IMR-90 (cell line): ENCODE data around the gene ITFG2. TPM values are rescaled to one million over a fixed set of nuclear protein-coding genes. Genes with fewer than 3 reads are reported as not detected.

Experiments
- ATAC-seq: fragments of 200-7000 bp; cut with Tn5 transposase; 2 replicates; pipeline ENCODE4 v1.9.1; 2020; ENCODE audit warnings: low read depth, mild to moderate bottlenecking, moderate library complexity
- BruUV-seq: library from RNA; stranded (reverse); fragments of 400-500 nt; replicated peaks from 2 replicates; lab custom pipeline; 2021; lab: Mats Ljungman, UMichigan
- CTCF ChIA-PET: fragments of 300-600 bp; formaldehyde crosslinking; extraction: SDS; loops from one replicate; lab custom pipeline; 2021; ENCODE audit warnings: antibody characterized with exemption; lab: Yijun Ruan, JAX
- POLR2A ChIA-PET: fragments of 300-600 bp; sonication (Branson Sonifier 250); formaldehyde crosslinking; loops from one replicate; lab custom pipeline; 2022; ENCODE audit warnings: antibody characterized with exemption; ENCODE audit not compliant: unreplicated experiment; lab: Charles Lee
- DNase-seq: peaks from one replicate; pipeline ENCODE4 v3.0.0; 2013
- H2AFZ ChIP-seq: replicated peaks from 2 replicates; pipeline ENCODE3; 2013; ENCODE audit warnings: low read length, mild to moderate bottlenecking; ENCODE audit not compliant: poor library complexity
- H2AK5ac ChIP-seq: 2 replicates; pipeline ENCODE4 v1.6.1; 2013; ENCODE audit warnings: low read depth, low read length, inconsistent platforms
- H2AK9ac ChIP-seq: replicated peaks from 2 replicates; pipeline ENCODE3; 2013; ENCODE audit warnings: mild to moderate bottlenecking, low read depth, low read length, moderate library complexity; ENCODE audit not compliant: poor library complexity
- H2BK120ac ChIP-seq: 2 replicates; pipeline ENCODE4 v1.6.1; 2013; ENCODE audit warnings: low read depth, low read length, inconsistent platforms
- H2BK15ac ChIP-seq: 3 replicates; pipeline ENCODE4 v1.6.1; 2013; ENCODE audit warnings: low read depth, low read length, inconsistent platforms
- H2BK20ac ChIP-seq: 2 replicates; pipeline ENCODE4 v1.6.1; 2013; ENCODE audit warnings: low read depth, mild to moderate bottlenecking, inconsistent platforms, low read length, moderate library complexity
- H2BK5ac ChIP-seq: 2 replicates; pipeline ENCODE4 v1.6.1; 2013; ENCODE audit warnings: mild to moderate bottlenecking, low read depth, low read length, inconsistent platforms; ENCODE audit not compliant: poor library complexity, severe bottlenecking
- H3K14ac ChIP-seq: replicated peaks from 2 replicates; pipeline ENCODE4 v1.6.1; 2013; ENCODE audit warnings: low read depth, low read length, inconsistent platforms
- H3K18ac ChIP-seq: 2 replicates; pipeline ENCODE4 v1.6.1; 2013; ENCODE audit warnings: low read depth, low read length, control low read depth
- H3K23ac ChIP-seq: 2 replicates; pipeline ENCODE4 v1.6.1; 2013; ENCODE audit warnings: low read depth, low read length, inconsistent platforms
- H3K27ac ChIP-seq: 2 replicates; pipeline ENCODE4 v1.5.1; 2013; ENCODE audit warnings: mild to moderate bottlenecking, control low read depth, low read length; ENCODE audit not compliant: insufficient read depth
- H3K27me3 ChIP-seq: 2 replicates; pipeline ENCODE4 v1.6.1; 2013; ENCODE audit warnings: low read length; ENCODE audit not compliant: control insufficient read depth, insufficient read depth
- H3K36me3 ChIP-seq: 2 replicates; pipeline ENCODE4 v1.6.1; 2013; ENCODE audit warnings: low read length, mixed read lengths; ENCODE audit not compliant: control insufficient read depth, insufficient read depth
- H3K4ac ChIP-seq: 2 replicates; pipeline ENCODE4 v1.6.1; 2013; ENCODE audit warnings: low read depth, low read length, inconsistent platforms
- H3K4me1 ChIP-seq: 2 replicates; pipeline ENCODE4 v1.6.1; 2013; ENCODE audit warnings: low read length, mixed read lengths; ENCODE audit not compliant: control insufficient read depth, insufficient read depth
- H3K4me2 ChIP-seq: 2 replicates; pipeline ENCODE4 v1.6.1; 2013; ENCODE audit warnings: low read depth, mild to moderate bottlenecking, control low read depth, low read length, moderate library complexity
- H3K4me3 ChIP-seq: 2 replicates; pipeline ENCODE4 v1.5.1; 2013; ENCODE audit warnings: low read depth, mild to moderate bottlenecking, control low read depth, low read length, moderate library complexity; ENCODE audit not compliant: insufficient read depth
- H3K56ac ChIP-seq: 2 replicates; pipeline ENCODE4 v1.6.1; 2013; ENCODE audit warnings: low read length, inconsistent platforms; ENCODE audit not compliant: insufficient read depth; ENCODE audit errors: extremely low read depth
- H3K79me1 ChIP-seq, 2 experiments: 2 replicates each; pipeline ENCODE4 v1.6.1; 2013; ENCODE audit warnings: low read length in 2 of 2, inconsistent platforms in 1 of 2, low read depth in 1 of 2
- H3K9ac ChIP-seq: 2 replicates; pipeline ENCODE4 v1.6.1; 2013; ENCODE audit warnings: low read depth, low read length, control low read depth
- H3K9me1 ChIP-seq: 2 replicates; pipeline ENCODE4 v1.6.1; 2013; ENCODE audit warnings: low read length, inconsistent platforms; ENCODE audit not compliant: insufficient read depth
- H3K9me3 ChIP-seq: 2 replicates; pipeline ENCODE4 v1.6.1; 2013; ENCODE audit warnings: low read length; ENCODE audit not compliant: control insufficient read depth, insufficient read depth
- H4K20me1 ChIP-seq: 2 replicates; pipeline ENCODE4 v1.6.1; 2013; ENCODE audit warnings: low read length, inconsistent platforms; ENCODE audit not compliant: insufficient read depth
- H4K5ac ChIP-seq: 2 replicates; pipeline ENCODE4 v1.6.1; 2013; ENCODE audit warnings: mild to moderate bottlenecking, low read depth, low read length, control low read depth
- H4K8ac ChIP-seq, 2 experiments: 2 replicates each; pipeline ENCODE4 v1.6.1; 2013; ENCODE audit warnings: low read depth in 2 of 2, low read length in 2 of 2, control low read depth in 1 of 2, inconsistent platforms in 1 of 2
- H4K91ac ChIP-seq: 2 replicates; pipeline ENCODE4 v1.6.1; 2013; ENCODE audit warnings: low read depth, low read length, inconsistent platforms; ENCODE audit not compliant: insufficient read depth
- BHLHE40 ChIP-seq: fragments of 150-350 bp; IDR thresholded peaks from 2 replicates; pipeline ENCODE4 v1.6.1; 2016; ENCODE audit warnings: mild to moderate bottlenecking, low read depth, low read length
- CEBPB ChIP-seq: IDR thresholded peaks from 2 replicates; pipeline ENCODE4 v1.6.1; 2012; ENCODE audit warnings: low read depth, low read length, improper control_type of control experiment
- CHD1 ChIP-seq: IDR thresholded peaks from 2 replicates; pipeline ENCODE4 v1.6.1; 2012; ENCODE audit warnings: low read depth, low read length, improper control_type of control experiment
- ELK1 ChIP-seq: fragments of 150-350 bp; IDR thresholded peaks from 2 replicates; pipeline ENCODE4 v1.6.1; 2016; ENCODE audit warnings: low read depth, mild to moderate bottlenecking, low read length, moderate library complexity, borderline replicate concordance
- FOS ChIP-seq: fragments of 150-350 bp; IDR thresholded peaks from 2 replicates; pipeline ENCODE4 v1.6.1; 2016; ENCODE audit warnings: low read depth, low read length
- MAFK ChIP-seq: IDR thresholded peaks from 2 replicates; pipeline ENCODE4 v1.6.1; 2012; ENCODE audit warnings: low read depth, low read length, improper control_type of control experiment
- MAZ ChIP-seq: IDR thresholded peaks from 2 replicates; pipeline ENCODE4 v1.6.1; 2012; ENCODE audit warnings: low read depth, mild to moderate bottlenecking, low read length, improper control_type of control experiment, moderate library complexity, borderline replicate concordance
- MXI1 ChIP-seq: IDR thresholded peaks from 2 replicates; pipeline ENCODE4 v1.6.1; 2012; ENCODE audit warnings: low read depth, mild to moderate bottlenecking, low read length, moderate library complexity, borderline replicate concordance
- NFE2L2 ChIP-seq: fragments of 150-350 bp; IDR thresholded peaks from 2 replicates; pipeline ENCODE4 v1.6.1; 2016; ENCODE audit warnings: low read depth, mild to moderate bottlenecking, low read length
- POLR2A ChIP-seq: IDR thresholded peaks from 2 replicates; pipeline ENCODE4 v1.6.1; 2012; ENCODE audit warnings: mild to moderate bottlenecking, low read depth, low read length
- RAD21 ChIP-seq: IDR thresholded peaks from 2 replicates; pipeline ENCODE4 v1.6.1; 2012; ENCODE audit warnings: low read length, improper control_type of control experiment
- RCOR1 ChIP-seq: IDR thresholded peaks from 2 replicates; pipeline ENCODE4 v1.6.1; 2012; ENCODE audit warnings: mild to moderate bottlenecking, low read length, improper control_type of control experiment; ENCODE audit not compliant: insufficient replicate concordance
- RFX5 ChIP-seq: IDR thresholded peaks from 2 replicates; pipeline ENCODE4 v1.8.0; 2012; ENCODE audit warnings: low read depth, mild to moderate bottlenecking, low read length, moderate library complexity
- SMC3 ChIP-seq: fragments of 150-350 bp; IDR thresholded peaks from 2 replicates; pipeline ENCODE4 v1.6.1; 2016; ENCODE audit warnings: low read depth, mild to moderate bottlenecking, antibody characterized with exemption, low read length, moderate library complexity
- USF2 ChIP-seq: fragments of 150-350 bp; IDR thresholded peaks from 2 replicates; pipeline ENCODE4 v1.6.1; 2017; ENCODE audit warnings: mild to moderate bottlenecking, antibody characterized with exemption, low read length, low read depth
- dilution Hi-C: fragments of 300-500 bp; cut with HindIII; formaldehyde crosslinking; loops from one replicate; pipeline ENCODE4 v1.14.3; 2018; ENCODE audit warnings: low sequenced_read_pairs; ENCODE audit not compliant: unreplicated experiment
- in situ Hi-C: fragments of 300-500 bp; cut with MboI; formaldehyde crosslinking; loops from 3 replicates; pipeline ENCODE4 v1.14.3; 2019; ENCODE audit warnings: low sequenced_read_pairs, inconsistent platforms, mixed read lengths
- intact Hi-C: fragments of 100-400 bp; cut with micrococcal nuclease; formaldehyde crosslinking; loops from 2 replicates; pipeline ENCODE4 v1.10.0; 2022
- polyA plus RNA-seq, 3 experiments: library from polyadenylated mRNA; depleted of rRNA; stranded (reverse); fragments of >200 nt; gene quantifications; 2 replicates each; pipeline ENCODE4 v1.2.3, GENCODE V29; 2012; ENCODE audit warnings: low replicate concordance in 1 of 3
- total RNA-seq: library from RNA; depleted of rRNA; stranded (reverse); fragments of >200 nt; gene quantifications from 2 replicates; pipeline ENCODE4 v1.2.3, GENCODE V29; 2012
- TF ChIP-seq, protein P1 (sequence below): conservative IDR thresholded peaks from 2 replicates; pipeline ENCODE4 v1.5.1; 2012; ENCODE audit warnings: mild to moderate bottlenecking, low read depth, low read length, improper control_type of control experiment

Gene ITFG2
- total and polyA plus RNA-seq, 2 of the 4 experiments (the other 2 are of a cell fraction): 20.3 to 25.5 TPM

GRCh38 chr12:2764398-2764797 is 48.1 kb upstream of the ITFG2 start:
- in situ Hi-C loops (no loop called here), dilution Hi-C loops (no loop called here), intact Hi-C loops (no loop called here)
- BruUV-seq: no TSS peak
- TF ChIP-seq SMC3 (no peak), BHLHE40 (no peak), CEBPB (no peak), MAFK (no peak), POLR2A (no peak), RFX5 (no peak), MXI1 (no peak), ELK1 (no peak), USF2 (no peak), FOS (no peak), NFE2L2 (no peak), RAD21 (no peak), MAZ (no peak), RCOR1 (no peak), CHD1 (no peak)
- TF ChIP-seq, protein P1, sequence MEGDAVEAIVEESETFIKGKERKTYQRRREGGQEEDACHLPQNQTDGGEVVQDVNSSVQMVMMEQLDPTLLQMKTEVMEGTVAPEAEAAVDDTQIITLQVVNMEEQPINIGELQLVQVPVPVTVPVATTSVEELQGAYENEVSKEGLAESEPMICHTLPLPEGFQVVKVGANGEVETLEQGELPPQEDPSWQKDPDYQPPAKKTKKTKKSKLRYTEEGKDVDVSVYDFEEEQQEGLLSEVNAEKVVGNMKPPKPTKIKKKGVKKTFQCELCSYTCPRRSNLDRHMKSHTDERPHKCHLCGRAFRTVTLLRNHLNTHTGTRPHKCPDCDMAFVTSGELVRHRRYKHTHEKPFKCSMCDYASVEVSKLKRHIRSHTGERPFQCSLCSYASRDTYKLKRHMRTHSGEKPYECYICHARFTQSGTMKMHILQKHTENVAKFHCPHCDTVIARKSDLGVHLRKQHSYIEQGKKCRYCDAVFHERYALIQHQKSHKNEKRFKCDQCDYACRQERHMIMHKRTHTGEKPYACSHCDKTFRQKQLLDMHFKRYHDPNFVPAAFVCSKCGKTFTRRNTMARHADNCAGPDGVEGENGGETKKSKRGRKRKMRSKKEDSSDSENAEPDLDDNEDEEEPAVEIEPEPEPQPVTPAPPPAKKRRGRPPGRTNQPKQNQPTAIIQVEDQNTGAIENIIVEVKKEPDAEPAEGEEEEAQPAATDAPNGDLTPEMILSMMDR: no peak
- Histone ChIP-seq H2BK20ac (no peak overlapping the region), H3K4me1 (no peaks in the 10 kb centered on the region), H4K20me1 (no peaks in the 10 kb centered on the region), H3K9me1 (peaks cover 5% of the 10 kb centered on the region; the same call in 1 of the 2 replicates), H2AK5ac (no peak overlapping the region), H2BK5ac (no peak overlapping the region), H2BK120ac (no peak overlapping the region), H3K14ac (no peak overlapping the region), H3K56ac (no peak overlapping the region), H4K5ac (no peak overlapping the region), H3K4me2 (no peak overlapping the region), H3K27ac (no peak overlapping the region), H2AK9ac (no peak overlapping the region), H2BK15ac (no peak overlapping the region), H3K79me1 (no peaks in the 10 kb centered on the region), H3K9ac (no peak overlapping the region), H4K91ac (no peak overlapping the region), H3K4me3 (no peak overlapping the region), H3K23ac (no peak overlapping the region), H3K36me3 (no peaks in the 10 kb centered on the region), H3K27me3 (peaks cover 45% of the 10 kb centered on the region), H2AFZ (no peak overlapping the region), H3K18ac (no peak overlapping the region), H3K4ac (no peak overlapping the region), H3K9me3 (no peaks in the 10 kb centered on the region), H4K8ac (no peak overlapping the region)
- DNase-seq (no peak), ATAC-seq (no peak)
- CTCF ChIA-PET: no interaction called here
- POLR2A ChIA-PET: interaction anchor here (0.6 kb wide), 1 partner anchor 227 kb away, joined by 13 read pairs; no protein-coding TSS in a partner anchor
